ENCODE measurements around the gene ABHD15.

GRCh38 chr17:29586676-29587469 lies 20.0 kb upstream of the ABHD15 start:
- TF ChIP-seq CTCF (IDR thresholded peaks at IDR 0.05 in 2 of 3, conservative IDR thresholded peaks at IDR 0.05 in 1 of 3; ENCODE audit: borderline replicate concordance in 1 of 3, insufficient read depth in 1 of 3, low read depth in 2 of 3, low read length in 2 of 3) (no peak), RAD21 (IDR thresholded peaks at IDR 0.05; ENCODE audit: low read depth) (no peak), POLR2AphosphoS5 (IDR thresholded peaks at IDR 0.05; ENCODE audit: low read depth, low read length) (no peak), CEBPB (IDR thresholded peaks at IDR 0.05; ENCODE audit: low read depth) (no peak)

Measured in HCT116 (cell line).